Liver (tissue), 9 donors: ENCODE measurements around the gene CBLC. TPM values are rescaled to one million over a fixed set of nuclear protein-coding genes. Genes with fewer than 3 reads are reported as not detected.

Source experiments
- DNase-seq: peaks from one replicate; pipeline ENCODE4 v3.0.0-alpha.2; 2017; ENCODE audit warnings: low spot score
- H3K27ac ChIP-seq, 2 donors: one replicate each; pipeline ENCODE4 v1.7.0; 2013; ENCODE audit warnings: inconsistent platforms in 2 of 2, low read length in 2 of 2, control low read depth in 1 of 2, low read depth in 1 of 2, mild to moderate bottlenecking in 1 of 2
- H3K27me3 ChIP-seq, 4 donors: one replicate each; pipeline versions ENCODE4 v1.6.1 to v1.7.0; 2013; ENCODE audit warnings: low read length in 3 of 4, inconsistent platforms in 1 of 4, mild to moderate bottlenecking in 1 of 4, moderate library complexity in 1 of 4; ENCODE audit not compliant: control insufficient read depth in 4 of 4, insufficient read depth in 4 of 4
- H3K36me3 ChIP-seq, 4 donors: one replicate each; pipeline versions ENCODE4 v1.6.1 to v1.7.0; 2013; ENCODE audit warnings: low read length in 3 of 4, mild to moderate bottlenecking in 3 of 4, low read depth in 1 of 4, moderate library complexity in 1 of 4; ENCODE audit not compliant: control insufficient read depth in 4 of 4, insufficient read depth in 3 of 4
- H3K4me1 ChIP-seq, 4 donors: one replicate each; pipeline versions ENCODE4 v1.6.1 to v1.7.0; 2013; ENCODE audit warnings: low read length in 3 of 4, mild to moderate bottlenecking in 3 of 4, moderate library complexity in 1 of 4; ENCODE audit not compliant: control insufficient read depth in 4 of 4, insufficient read depth in 4 of 4
- H3K4me3 ChIP-seq, 3 donors: one replicate each; pipeline versions ENCODE4 v1.6.1 to v1.7.0; 2013; ENCODE audit warnings: low read length in 3 of 3, control low read depth in 1 of 3, low read depth in 1 of 3, mild to moderate bottlenecking in 1 of 3
- H3K9ac ChIP-seq, 2 donors: one replicate each; pipeline ENCODE4 v1.7.0; 2013; ENCODE audit warnings: low read length in 2 of 2, mild to moderate bottlenecking in 2 of 2, moderate library complexity in 2 of 2, control low read depth in 1 of 2, low read depth in 1 of 2
- H3K9me3 ChIP-seq, 4 donors: one replicate each; pipeline versions ENCODE4 v1.6.1 to v1.7.0; 2013; ENCODE audit warnings: low read length in 3 of 4; ENCODE audit not compliant: control insufficient read depth in 4 of 4
- ATF3 ChIP-seq: IDR thresholded peaks from 2 replicates; pipeline ENCODE4 v1.6.1; 2016; ENCODE audit warnings: antibody characterized with exemption
- EGR1 ChIP-seq, 2 donors: IDR thresholded peaks; 2 replicates each; pipeline ENCODE4 v1.6.1; 2016 to 2018; ENCODE audit warnings: antibody characterized with exemption in 2 of 2, low read depth in 2 of 2
- FOXA2 ChIP-seq: IDR thresholded peaks from 2 replicates; pipeline ENCODE4 v1.6.1; 2016; ENCODE audit warnings: antibody characterized with exemption
- HNF4A ChIP-seq, 2 donors: conservative IDR thresholded peaks; 2 replicates each; pipeline ENCODE4 v1.6.1; 2016; ENCODE audit warnings: antibody characterized with exemption in 2 of 2, mild to moderate bottlenecking in 2 of 2
- HNF4G ChIP-seq: IDR thresholded peaks from 2 replicates; pipeline ENCODE4 v1.6.1; 2016; ENCODE audit warnings: antibody characterized with exemption
- JUND ChIP-seq, 2 donors: IDR thresholded peaks; 2 replicates each; pipeline ENCODE4 v1.6.1; 2016; ENCODE audit warnings: antibody characterized with exemption in 2 of 2
- NR2F2 ChIP-seq: IDR thresholded peaks from 2 replicates; pipeline ENCODE4 v1.6.1; 2016; ENCODE audit warnings: antibody characterized with exemption
- REST ChIP-seq: IDR thresholded peaks from 2 replicates; pipeline ENCODE4 v1.6.1; 2016; ENCODE audit warnings: antibody characterized with exemption, mild to moderate bottlenecking
- SP1 ChIP-seq: IDR thresholded peaks from 2 replicates; pipeline ENCODE4 v1.6.1; 2018; ENCODE audit warnings: antibody characterized with exemption, mild to moderate bottlenecking
- TAF1 ChIP-seq: conservative IDR thresholded peaks from 2 replicates; pipeline ENCODE4 v1.6.1; 2016; ENCODE audit warnings: antibody characterized with exemption, mild to moderate bottlenecking
- YY1 ChIP-seq: IDR thresholded peaks from 2 replicates; pipeline ENCODE4 v1.6.1; 2016; ENCODE audit warnings: antibody characterized with exemption, mild to moderate bottlenecking
- WGBS: extraction: QIAGEN DNeasy Blood & Tissue Kit; methylation state at CpG from one replicate; pipeline ENCODE4 v1.1.7; 2013; 5-methylcytosine and 5-hydroxymethylcytosine counted together
- polyA plus RNA-seq, 2 donors: library from polyadenylated mRNA; stranded (reverse) in 1 of 2; unstranded in 1 of 2; fragments of 200-250 nt in 1 of 2; fragments of >200 nt in 1 of 2; fragmentation: Nextera tagmentation in 1 of 2; extraction: Ambion mirVana in 1 of 2; gene quantifications; one replicate each; pipeline versions ENCODE4 v1.2.1 to v1.2.3, GENCODE V29; 2013 to 2015
- total RNA-seq, 2 donors: library from RNA; depleted of rRNA; stranded (reverse); fragments of >200 nt; gene quantifications; one replicate each; pipeline ENCODE4 v1.2.3, GENCODE V29; 2014
- donor health status: healthy.
- donor health status: healthy.
- donor health status: healthy.
- donor health status: healthy.
- donor health status: healthy.

Gene CBLC
- total and polyA plus RNA-seq, 4 donors = 2.1 to 14.0 (median 8.8) TPM

DNA sequence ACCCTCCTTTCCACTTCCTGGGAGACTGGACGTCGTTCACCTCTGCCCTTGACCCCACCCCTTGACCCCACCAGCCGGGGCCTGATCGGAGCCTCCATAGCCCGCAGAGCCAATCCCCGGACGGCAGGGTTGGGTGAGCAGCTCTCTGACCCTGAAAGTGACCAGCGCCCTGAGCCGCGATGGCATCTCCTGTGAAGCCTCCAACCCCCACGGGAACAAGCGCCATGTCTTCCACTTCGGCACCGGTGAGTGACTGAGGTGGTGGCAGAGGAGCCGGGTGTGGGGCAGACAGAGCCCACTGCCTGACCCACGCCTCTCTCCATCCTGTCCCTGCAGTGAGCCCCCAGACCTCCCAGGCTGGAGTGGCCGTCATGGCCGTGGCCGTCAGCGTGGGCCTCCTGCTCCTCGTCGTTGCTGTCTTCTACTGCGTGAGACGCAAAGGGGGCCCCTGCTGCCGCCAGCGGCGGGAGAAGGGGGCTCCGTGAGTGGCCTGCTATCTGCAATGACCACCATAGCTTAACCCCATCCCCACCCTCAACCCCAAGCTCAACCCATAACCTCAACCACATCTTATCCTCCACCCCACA is 41.6 kb downstream of the CBLC start:
- H3K4me3 ChIP-seq = no peak overlapping the region
- DNase-seq = no peak
- H3K9ac ChIP-seq = no peak overlapping the region
- TF ChIP-seq YY1 (no peak), TAF1 (no peak), FOXA2 (no peak), SP1 (no peak)
- no peaks in the 10 kb centered on the region for H3K9me3 ChIP-seq
- WGBS = 96% methylated on average over 28 of the region's 28 CpGs
- no peak overlapping the region for H3K27ac ChIP-seq
- H3K4me1 ChIP-seq = peaks cover 0 to 3% (median 2%) of the 10 kb centered on the region in 4 donors
- no peaks in the 10 kb centered on the region for H3K27me3 ChIP-seq
- H3K36me3 ChIP-seq = peaks cover 0 to 2% (median 0%) of the 10 kb centered on the region in 4 donors

DNA sequence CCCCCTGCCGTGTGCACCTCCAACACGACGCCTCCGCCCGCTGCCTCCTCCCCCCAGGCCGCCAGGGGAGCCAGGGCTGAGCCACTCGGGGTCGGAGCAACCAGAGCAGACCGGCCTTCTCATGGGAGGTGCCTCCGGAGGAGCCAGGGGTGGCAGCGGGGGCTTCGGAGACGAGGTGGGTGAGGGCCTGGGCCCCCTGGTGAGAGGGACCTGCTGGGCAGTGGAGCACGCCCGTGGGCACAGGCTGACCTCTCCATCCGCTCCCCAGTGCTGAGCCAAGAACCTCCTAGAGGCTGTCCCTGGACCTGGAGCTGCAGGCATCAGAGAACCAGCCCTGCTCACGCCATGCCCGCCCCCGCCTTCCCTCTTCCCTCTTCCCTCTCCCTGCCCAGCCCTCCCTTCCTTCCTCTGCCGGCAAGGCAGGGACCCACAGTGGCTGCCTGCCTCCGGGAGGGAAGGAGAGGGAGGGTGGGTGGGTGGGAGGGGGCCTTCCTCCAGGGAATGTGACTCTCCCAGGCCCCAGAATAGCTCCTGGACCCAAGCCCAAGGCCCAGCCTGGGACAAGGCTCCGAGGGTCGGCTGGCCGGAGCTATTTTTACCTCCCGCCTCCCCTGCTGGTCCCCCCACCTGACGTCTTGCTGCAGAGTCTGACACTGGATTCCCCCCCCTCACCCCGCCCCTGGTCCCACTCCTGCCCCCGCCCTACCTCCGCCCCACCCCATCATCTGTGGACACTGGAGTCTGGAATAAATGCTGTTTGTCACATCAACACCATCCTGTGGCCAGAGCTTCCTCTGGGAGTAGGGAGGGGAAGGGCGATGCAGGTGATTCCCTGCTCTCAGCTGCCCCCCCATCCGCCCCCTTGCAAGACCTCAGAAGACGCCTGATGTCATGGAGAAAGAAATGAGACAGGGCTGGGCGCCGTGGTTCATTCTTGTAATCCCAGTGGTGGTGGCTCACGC is 43.2 kb downstream of the CBLC start:
- no peak overlapping the region for H3K9ac ChIP-seq
- H3K27ac ChIP-seq = no peak overlapping the region
- TF ChIP-seq NR2F2 (peak; percentile 14), REST (no peak)
- no peak for DNase-seq
- peaks cover 0 to 3% (median 2%) of the 10 kb centered on the region in 4 donors for H3K4me1 ChIP-seq
- WGBS = 75% methylated on average over 35 of the region's 35 CpGs
- peaks cover 0 to 2% (median 0%) of the 10 kb centered on the region in 4 donors for H3K36me3 ChIP-seq
- no peak overlapping the region for H3K4me3 ChIP-seq
- H3K27me3 ChIP-seq = no peaks in the 10 kb centered on the region
- no peaks in the 10 kb centered on the region for H3K9me3 ChIP-seq

- H3K9ac ChIP-seq = no peak overlapping the region
- no peak for DNase-seq
- H3K4me3 ChIP-seq = no peak overlapping the region
- no peaks in the 10 kb centered on the region for H3K9me3 ChIP-seq
- peaks cover 0 to 3% (median 2%) of the 10 kb centered on the region in 4 donors for H3K4me1 ChIP-seq
- WGBS = 84% methylated on average over 11 of the region's 11 CpGs
- no peaks in the 10 kb centered on the region for H3K27me3 ChIP-seq
- peaks cover 0 to 2% (median 0%) of the 10 kb centered on the region in 4 donors for H3K36me3 ChIP-seq
- no peak overlapping the region for H3K27ac ChIP-seq
- TF ChIP-seq TAF1 (no peak), EGR1 (IDR thresholded peaks at IDR 0.05; ENCODE audit: low read depth in 2 of 2) (no peak), NR2F2 (no peak), JUND (IDR thresholded peaks at IDR 0.05) (no peak), HNF4A (conservative IDR thresholded peaks at IDR 0.05) (no peak), ATF3 (no peak), FOXA2 (no peak), HNF4G (no peak)
These were observed 44.5 kb downstream of the CBLC start for GRCh38 chr19:44822177-44822576.
